Fibroblast of lung (primary cell): ENCODE data around the gene ECI1.

ENCODE experiments used
- CTCF ChIP-seq, 2 donors: IDR thresholded peaks in 1 of 2; conservative IDR thresholded peaks in 1 of 2; 1 replicate in 1 of 2; 2 replicates in 1 of 2; pipeline ENCODE4 v1.5.1; 2011 to 2012; ENCODE audit warnings: low read length in 2 of 2, control low read depth in 1 of 2, inconsistent platforms in 1 of 2, low read depth in 1 of 2, mild to moderate bottlenecking in 1 of 2
- EZH2 ChIP-seq: IDR thresholded peaks from 2 replicates; pipeline ENCODE4 v1.5.1; 2012; ENCODE audit warnings: low read length, control low read depth, mild to moderate bottlenecking; ENCODE audit errors: missing control alignments

GRCh38 chr16:2233872-2234812 lies 17.2 kb downstream of the ECI1 start:
- TF ChIP-seq CTCF (conservative IDR thresholded peaks at IDR 0.05 in 1 of 2, IDR thresholded peaks at IDR 0.05 in 1 of 2; ENCODE audit: low read depth in 1 of 2, low read length in 2 of 2): no peak
- TF ChIP-seq EZH2: no peak
